IMR-90 (cell line): ENCODE measurements around the gene MAEA. TPM values are rescaled to one million over a fixed set of nuclear protein-coding genes. Genes with fewer than 3 reads are reported as not detected.

Experiments
- BHLHE40 ChIP-seq: fragments of 150-350 bp; IDR thresholded peaks from 2 replicates; pipeline ENCODE4 v1.6.1; 2016; ENCODE audit warnings: mild to moderate bottlenecking, low read depth, low read length
- CEBPB ChIP-seq: IDR thresholded peaks from 2 replicates; pipeline ENCODE4 v1.6.1; 2012; ENCODE audit warnings: low read depth, low read length, improper control_type of control experiment
- MAFK ChIP-seq: IDR thresholded peaks from 2 replicates; pipeline ENCODE4 v1.6.1; 2012; ENCODE audit warnings: low read depth, low read length, improper control_type of control experiment
- MAZ ChIP-seq: IDR thresholded peaks from 2 replicates; pipeline ENCODE4 v1.6.1; 2012; ENCODE audit warnings: low read depth, mild to moderate bottlenecking, low read length, improper control_type of control experiment, moderate library complexity, borderline replicate concordance
- MXI1 ChIP-seq: IDR thresholded peaks from 2 replicates; pipeline ENCODE4 v1.6.1; 2012; ENCODE audit warnings: low read depth, mild to moderate bottlenecking, low read length, moderate library complexity, borderline replicate concordance
- POLR2A ChIP-seq: IDR thresholded peaks from 2 replicates; pipeline ENCODE4 v1.6.1; 2012; ENCODE audit warnings: mild to moderate bottlenecking, low read depth, low read length
- RCOR1 ChIP-seq: IDR thresholded peaks from 2 replicates; pipeline ENCODE4 v1.6.1; 2012; ENCODE audit warnings: mild to moderate bottlenecking, low read length, improper control_type of control experiment; ENCODE audit not compliant: insufficient replicate concordance
- RFX5 ChIP-seq: IDR thresholded peaks from 2 replicates; pipeline ENCODE4 v1.8.0; 2012; ENCODE audit warnings: low read depth, mild to moderate bottlenecking, low read length, moderate library complexity
- polyA plus RNA-seq, 3 experiments: library from polyadenylated mRNA; depleted of rRNA; stranded (reverse); fragments of >200 nt; gene quantifications; 2 replicates each; pipeline ENCODE4 v1.2.3, GENCODE V29; 2012; ENCODE audit warnings: low replicate concordance in 1 of 3
- total RNA-seq: library from RNA; depleted of rRNA; stranded (reverse); fragments of >200 nt; gene quantifications from 2 replicates; pipeline ENCODE4 v1.2.3, GENCODE V29; 2012

The MAEA gene
- total and polyA plus RNA-seq, 2 of the 4 experiments (the other 2 are of a cell fraction), result 61.5 to 108 TPM

- TF ChIP-seq RFX5 (no peak), MXI1 (no peak), MAFK (no peak), CEBPB (no peak), MAZ (no peak), RCOR1 (no peak), BHLHE40 (no peak), POLR2A (no peak)
Measured at GRCh38 chr4:1329408-1330371, 40.0 kb downstream of the MAEA start (continued).
